ENCODE results near the gene CROT.

- no peak for TF ChIP-seq CTCF (IDR thresholded peaks at IDR 0.05 in 4 of 5, conservative IDR thresholded peaks at IDR 0.05 in 1 of 5)
- TF ChIP-seq POLR2A (IDR thresholded peaks at IDR 0.05) = no peak
Observed at GRCh38 chr7:87391020-87391701, 45.7 kb downstream of the CROT start.
